ENCODE results near the gene ZNF778.

- TF ChIP-seq POLR2A (IDR thresholded peaks at IDR 0.05) (no peak), CTCF (IDR thresholded peaks at IDR 0.05) (no peak)
Measured at GRCh38 chr16:89183463-89183862, 34.0 kb upstream of the ZNF778 start.
